ENCODE measurements around the gene EHF. TPM values are rescaled to one million over a fixed set of nuclear protein-coding genes. Genes with fewer than 3 reads are reported as not detected.
A peak's percentile ranks its signal among the peaks of the same experiment; 100 is the strongest.

EHF gene
- total RNA-seq, 1 experiment from 2014 or later: 1.1 TPM

- no peaks in the 10 kb centered on the region for H3K9me3 Mint-ChIP-seq (ENCODE audit: unreplicated experiment)
- H3K27me3 Mint-ChIP-seq (ENCODE audit: insufficient read depth, unreplicated experiment): no peaks in the 10 kb centered on the region
- no peaks in the 10 kb centered on the region for H3K36me3 Mint-ChIP-seq (ENCODE audit: insufficient read depth, unreplicated experiment)
- H3K4me1 Mint-ChIP-seq (ENCODE audit: insufficient read depth, unreplicated experiment): peaks cover 46% of the 10 kb centered on the region
- BruUV-seq (replicated peaks): no TSS peak
- intact Hi-C loops (cut with micrococcal nuclease): no loop called here
- CTCF ChIA-PET: interaction anchor here (0.8 to 6.1 kb wide), 5 partner anchors 15 to 252 kb away, joined by 3 to 44 read pairs (median 5); no protein-coding TSS in a partner anchor
- DNase-seq (ENCODE audit: unreplicated experiment): no peak
- H3K4me3 Mint-ChIP-seq (ENCODE audit: unreplicated experiment): no peak overlapping the region
- TF ChIP-seq, protein P1, sequence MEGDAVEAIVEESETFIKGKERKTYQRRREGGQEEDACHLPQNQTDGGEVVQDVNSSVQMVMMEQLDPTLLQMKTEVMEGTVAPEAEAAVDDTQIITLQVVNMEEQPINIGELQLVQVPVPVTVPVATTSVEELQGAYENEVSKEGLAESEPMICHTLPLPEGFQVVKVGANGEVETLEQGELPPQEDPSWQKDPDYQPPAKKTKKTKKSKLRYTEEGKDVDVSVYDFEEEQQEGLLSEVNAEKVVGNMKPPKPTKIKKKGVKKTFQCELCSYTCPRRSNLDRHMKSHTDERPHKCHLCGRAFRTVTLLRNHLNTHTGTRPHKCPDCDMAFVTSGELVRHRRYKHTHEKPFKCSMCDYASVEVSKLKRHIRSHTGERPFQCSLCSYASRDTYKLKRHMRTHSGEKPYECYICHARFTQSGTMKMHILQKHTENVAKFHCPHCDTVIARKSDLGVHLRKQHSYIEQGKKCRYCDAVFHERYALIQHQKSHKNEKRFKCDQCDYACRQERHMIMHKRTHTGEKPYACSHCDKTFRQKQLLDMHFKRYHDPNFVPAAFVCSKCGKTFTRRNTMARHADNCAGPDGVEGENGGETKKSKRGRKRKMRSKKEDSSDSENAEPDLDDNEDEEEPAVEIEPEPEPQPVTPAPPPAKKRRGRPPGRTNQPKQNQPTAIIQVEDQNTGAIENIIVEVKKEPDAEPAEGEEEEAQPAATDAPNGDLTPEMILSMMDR (IDR thresholded peaks at IDR 0.05; ENCODE audit: unreplicated experiment): no peak
- no peak overlapping the region for H3K27ac Mint-ChIP-seq (ENCODE audit: low read depth, unreplicated experiment)
- POLR2A ChIA-PET: interaction anchor here (0.6 to 15.2 kb wide), 5 partner anchors 8 to 477 kb away, joined by 3 to 273 read pairs (median 5); no protein-coding TSS in a partner anchor
Observed at GRCh38 chr11:34638897-34639296, 18.0 kb downstream of the EHF start.

DNA sequence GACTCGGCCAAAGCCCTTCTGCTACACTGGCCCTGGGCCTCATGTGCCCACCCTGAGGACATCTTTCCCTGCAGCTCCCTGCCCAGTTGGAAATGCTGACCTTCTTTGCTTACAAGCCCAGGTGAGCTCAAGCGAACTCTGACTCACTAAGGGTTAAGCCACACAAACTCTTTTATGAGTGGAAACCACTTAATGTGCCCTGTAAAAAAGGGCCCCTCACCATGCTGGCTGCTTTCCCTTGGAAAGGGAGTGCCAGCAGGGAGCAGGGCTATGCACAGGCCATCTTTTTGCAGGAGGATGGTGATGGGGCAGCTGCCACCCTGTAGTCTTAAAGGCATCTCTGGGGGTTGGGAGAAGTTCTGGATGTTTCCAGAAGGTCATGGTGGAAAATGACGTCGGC is 18.7 kb downstream of the EHF start:
- intact Hi-C loops (cut with micrococcal nuclease): no loop called here

DNA sequence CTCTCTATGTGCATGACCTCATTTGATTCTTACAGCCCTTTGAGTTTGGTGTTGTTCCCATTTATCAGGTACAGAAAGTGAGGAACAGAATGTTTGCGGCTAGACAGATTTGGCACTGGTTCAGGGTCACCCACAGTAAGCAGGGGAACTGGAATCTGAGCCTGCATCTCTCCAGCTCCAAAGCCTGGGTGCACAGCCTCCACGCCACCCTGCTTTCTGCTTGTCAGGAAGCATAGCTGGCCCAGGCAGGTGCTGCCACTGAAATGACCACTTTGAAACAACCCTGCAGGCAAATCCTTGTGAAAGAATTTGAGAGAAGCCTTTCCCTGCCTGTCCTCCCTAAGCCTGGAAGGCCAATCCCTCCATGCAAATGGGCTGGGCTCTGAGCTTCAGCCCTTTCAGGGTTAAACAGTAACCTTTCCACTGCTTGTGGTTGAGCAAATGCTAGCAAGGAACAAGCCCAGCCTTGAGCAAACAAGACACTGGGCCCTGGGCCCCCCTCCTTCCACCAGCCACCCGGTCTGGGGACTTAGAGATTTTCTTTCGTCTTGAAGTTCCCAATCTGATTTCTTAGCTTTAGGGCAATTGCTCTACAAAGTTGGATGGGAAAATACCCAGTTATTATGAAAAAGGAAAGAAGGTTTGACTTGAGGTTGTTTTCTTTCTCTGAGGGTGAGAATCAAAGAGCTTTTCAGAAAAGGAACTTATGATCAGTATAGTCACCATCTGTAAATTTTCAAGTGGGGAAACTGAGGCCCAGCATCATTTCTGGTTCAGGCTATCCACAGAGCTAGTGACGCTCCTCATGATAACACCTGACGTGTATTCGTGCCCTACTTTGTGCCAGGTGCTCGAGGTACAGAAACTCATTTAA is 19.4 kb downstream of the EHF start:
- H3K4me1 Mint-ChIP-seq (ENCODE audit: insufficient read depth, unreplicated experiment): peaks cover 51% of the 10 kb centered on the region
- POLR2A ChIA-PET: interaction anchor here (0.6 to 15.2 kb wide), 14 partner anchors 8 to 275 kb away, joined by 3 to 273 read pairs (median 6); partner anchors contain the start of genes APIP and PDHX

More for the DNA sequence above, 18.7 kb downstream of the EHF start:
- no TSS peak for BruUV-seq (replicated peaks)
- no peaks in the 10 kb centered on the region for H3K27me3 Mint-ChIP-seq (ENCODE audit: insufficient read depth, unreplicated experiment)
- H3K4me1 Mint-ChIP-seq (ENCODE audit: insufficient read depth, unreplicated experiment): peaks cover 44% of the 10 kb centered on the region
- H3K9me3 Mint-ChIP-seq (ENCODE audit: unreplicated experiment): no peaks in the 10 kb centered on the region
- ChIA-PET POLR2A (interaction anchor here (0.6 to 15.2 kb wide), 8 partner anchors 8 to 276 kb away, joined by 3 to 273 read pairs (median 7); partner anchors contain the start of genes APIP and PDHX), CTCF (interaction anchor here (0.8 to 6.1 kb wide), 8 partner anchors 14 to 752 kb away, joined by 3 to 44 read pairs (median 4); no protein-coding TSS in a partner anchor)
- DNase-seq (ENCODE audit: unreplicated experiment): no peak
- no peak overlapping the region for H3K4me3 Mint-ChIP-seq (ENCODE audit: unreplicated experiment)
- TF ChIP-seq, protein P1 (IDR thresholded peaks at IDR 0.05; ENCODE audit: unreplicated experiment): no peak
- H3K36me3 Mint-ChIP-seq (ENCODE audit: insufficient read depth, unreplicated experiment): no peaks in the 10 kb centered on the region
- H3K27ac Mint-ChIP-seq (ENCODE audit: low read depth, unreplicated experiment): no peak overlapping the region

More for the DNA sequence above, 19.4 kb downstream of the EHF start:
- Mint-ChIP-seq H3K27ac (ENCODE audit: low read depth, unreplicated experiment) (peak overlapping the region; percentile 87), H3K4me3 (ENCODE audit: unreplicated experiment) (peak overlapping the region; percentile 45), H3K27me3 (ENCODE audit: insufficient read depth, unreplicated experiment) (no peaks in the 10 kb centered on the region), H3K9me3 (ENCODE audit: unreplicated experiment) (no peaks in the 10 kb centered on the region), H3K36me3 (ENCODE audit: insufficient read depth, unreplicated experiment) (peaks cover under 1% of the 10 kb centered on the region)
- no TSS peak for BruUV-seq (replicated peaks)
- intact Hi-C loops (cut with micrococcal nuclease): no loop called here
- TF ChIP-seq, protein P1 (IDR thresholded peaks at IDR 0.05; ENCODE audit: unreplicated experiment): no peak
- peak; percentile 86 for DNase-seq (ENCODE audit: unreplicated experiment)
- CTCF ChIA-PET: interaction anchor here (0.6 to 6.1 kb wide), 11 partner anchors 9 to 751 kb away, joined by 3 to 44 read pairs (median 3); no protein-coding TSS in a partner anchor
